HCT116 (cell line): ENCODE measurements around the gene LRRIQ1. TPM values are rescaled to one million over a fixed set of nuclear protein-coding genes. Genes with fewer than 3 reads are reported as not detected.
"Not testable (repeated sequence)": the region's sequence is repeated elsewhere in the genome, so short reads cannot be mapped to it uniquely, and the experiment has no call there.

Experiments
- ATAC-seq: fragments of 200-7000 bp; cut with Tn5 transposase; 2 replicates; pipeline ENCODE4 v1.9.1; 2020; ENCODE audit warnings: mild to moderate bottlenecking, moderate library complexity
- BruUV-seq: library from RNA; stranded (reverse); fragments of 400-500 nt; replicated peaks from 2 replicates; lab custom pipeline; 2021; lab: Mats Ljungman, UMichigan
- CTCF ChIA-PET: fragments of 300-600 bp; sonication (Branson Sonifier 250); formaldehyde crosslinking; loops from one replicate; lab custom pipeline; 2021; ENCODE audit warnings: antibody characterized with exemption; lab: Charles Lee
- POLR2A ChIA-PET: fragments of 300-600, 350-600 bp; sonication (Branson Sonifier 250); formaldehyde crosslinking; loops from one replicate; lab custom pipeline; 2021; ENCODE audit warnings: antibody characterized with exemption; lab: Charles Lee
- RAD21 ChIA-PET, 2 experiments: fragments of 300-600 bp; sonication (Branson Sonifier 250); formaldehyde crosslinking; loops; one replicate each; lab custom pipeline; 2023; ENCODE audit warnings: low total read pairs in 2 of 2; ENCODE audit not compliant: uncharacterized antibody in 2 of 2, unreplicated experiment in 2 of 2, low non-redundant PET in 1 of 2; lab: Charles Lee
- DNase-seq: peaks from one replicate; pipeline ENCODE4 v3.0.0-alpha.2; 2010; ENCODE audit warnings: low read depth, low spot score
- H2AFZ ChIP-seq: fragments of 200-600 bp; shearing (Covaris generic), sonication (generic); 2 replicates; pipeline ENCODE4 v1.6.1; 2017; ENCODE audit warnings: low read depth, mixed run types, mixed read lengths, antibody characterized with exemption, low read length; ENCODE audit not compliant: poor library complexity, severe bottlenecking
- H3K27ac ChIP-seq: 2 replicates; pipeline ENCODE4 v1.5.1; 2012; ENCODE audit warnings: low read depth, low read length
- H3K27me3 ChIP-seq: fragments of 200-600 bp; sonication (generic); 2 replicates; pipeline ENCODE4 v1.6.1; 2016; ENCODE audit warnings: mixed run types, low read length, mixed read lengths; ENCODE audit not compliant: insufficient read depth
- H3K36me3 ChIP-seq, 2 experiments: fragments of 200-500 bp in 1 of 2; fragments of 200-600 bp in 1 of 2; sonication (Bioruptor generic) in 1 of 2; sonication (generic) in 1 of 2; 2 replicates each; pipeline versions ENCODE4 v1.5.1 to v1.6.1; 2014 to 2016; ENCODE audit warnings: low read length in 2 of 2, inconsistent platforms in 1 of 2, mixed read lengths in 1 of 2, mixed run types in 1 of 2; ENCODE audit not compliant: insufficient read depth in 2 of 2, control insufficient read depth in 1 of 2
- H3K4me1 ChIP-seq, 2 experiments: fragments of 200-600 bp in 1 of 2; sonication (generic) in 1 of 2; 2 replicates each; pipeline versions ENCODE4 v1.5.1 to v1.6.1; 2012 to 2017; ENCODE audit warnings: low read length in 2 of 2, inconsistent platforms in 1 of 2, mild to moderate bottlenecking in 1 of 2, mixed read lengths in 1 of 2, mixed run types in 1 of 2, moderate library complexity in 1 of 2; ENCODE audit not compliant: insufficient read depth in 2 of 2, control insufficient read depth in 1 of 2
- H3K4me2 ChIP-seq: fragments of 200-600 bp; sonication (generic); 2 replicates; pipeline ENCODE4 v1.6.1; 2017; ENCODE audit warnings: mixed run types, low read length, mixed read lengths
- H3K4me3 ChIP-seq, 2 experiments: fragments of 200-600 bp in 1 of 2; sonication (generic) in 1 of 2; replicated peaks in 1 of 2; 2 replicates each; pipeline ENCODE4 v1.5.1; 2011 to 2016; ENCODE audit warnings: low read length in 2 of 2, control low read depth in 1 of 2, low read depth in 1 of 2, mild to moderate bottlenecking in 1 of 2, mixed read lengths in 1 of 2, mixed run types in 1 of 2
- H3K79me2 ChIP-seq: fragments of 200-600 bp; sonication (generic); 2 replicates; pipeline ENCODE4 v1.6.1; 2017; ENCODE audit warnings: mild to moderate bottlenecking, mixed run types, low read length, moderate library complexity, mixed read lengths; ENCODE audit not compliant: insufficient read depth
- H3K9ac ChIP-seq: fragments of 200-600 bp; sonication (generic); 2 replicates; pipeline ENCODE4 v1.6.1; 2016; ENCODE audit warnings: low read length, mixed read lengths
- H3K9me2 ChIP-seq: fragments of 200-600 bp; sonication (generic), shearing (Covaris generic); 2 replicates; pipeline ENCODE4 v1.6.1; 2017; ENCODE audit warnings: mixed run types, mild to moderate bottlenecking, moderate library complexity; ENCODE audit not compliant: insufficient read depth
- H3K9me3 ChIP-seq, 2 experiments: fragments of 200-500 bp in 1 of 2; fragments of 200-600 bp in 1 of 2; sonication (Bioruptor generic) in 1 of 2; sonication (generic) in 1 of 2; 2 replicates each; pipeline ENCODE4 v1.6.1; 2014 to 2017; ENCODE audit warnings: low read length in 2 of 2, mixed read lengths in 2 of 2, inconsistent platforms in 1 of 2, low read depth in 1 of 2, mild to moderate bottlenecking in 1 of 2, mixed run types in 1 of 2, moderate library complexity in 1 of 2; ENCODE audit not compliant: control insufficient read depth in 1 of 2, insufficient read depth in 1 of 2
- H4K20me1 ChIP-seq: fragments of 200-600 bp; sonication (generic), shearing (Covaris generic); 2 replicates; pipeline ENCODE4 v1.6.1; 2017; ENCODE audit warnings: mixed run types, mild to moderate bottlenecking, moderate library complexity; ENCODE audit not compliant: insufficient read depth
- CBX3 ChIP-seq: IDR thresholded peaks from 2 replicates; pipeline ENCODE4 v1.6.1; 2012; ENCODE audit warnings: low read depth
- EGR1 ChIP-seq: IDR thresholded peaks from 2 replicates; pipeline ENCODE4 v1.6.1; 2012; ENCODE audit warnings: low read depth
- FOSL1 ChIP-seq: IDR thresholded peaks from 2 replicates; pipeline ENCODE4 v1.6.1; 2012; ENCODE audit warnings: low read depth
- intact Hi-C: fragments of 100-400 bp; cut with micrococcal nuclease; formaldehyde crosslinking; loops from 2 replicates; pipeline ENCODE4 v1.10.0; 2022
- total RNA-seq: library from RNA; stranded (reverse); gene quantifications from one replicate; pipeline ENCODE4 v1.2.1, GENCODE V29; 2021; ENCODE audit not compliant: unreplicated experiment

Gene LRRIQ1
- total RNA-seq, 1 experiment from 2014 or later = 0.89 TPM

DNA sequence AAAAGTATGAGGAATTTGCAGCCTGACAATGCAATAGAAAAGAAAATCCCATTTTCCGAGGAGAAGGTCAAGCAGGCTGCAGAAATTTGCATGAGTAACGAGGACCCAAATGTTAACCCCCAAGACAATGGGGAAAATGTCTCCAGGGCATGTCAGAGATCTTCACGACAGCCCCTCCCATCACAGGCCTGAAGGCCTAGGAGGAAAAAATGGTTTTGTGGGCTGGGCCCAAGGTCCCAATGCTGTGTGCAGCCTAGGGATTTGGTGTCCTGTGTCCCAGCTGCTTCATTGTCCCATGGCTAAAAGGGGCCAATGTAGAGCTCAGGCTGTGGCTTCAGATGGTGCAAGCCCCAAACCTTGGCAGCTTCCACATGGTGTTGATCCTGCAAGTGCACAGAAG lies 167.7 kb downstream of the LRRIQ1 start:
- H3K27ac ChIP-seq, H3K9me3 ChIP-seq, DNase-seq, H4K20me1 ChIP-seq, H3K27me3 ChIP-seq, ATAC-seq, CTCF ChIA-PET, H3K4me3 ChIP-seq, H3K9ac ChIP-seq, H2AFZ ChIP-seq, H3K36me3 ChIP-seq, RAD21 ChIA-PET, H3K4me2 ChIP-seq, BruUV-seq, H3K4me1 ChIP-seq, intact Hi-C loops, H3K79me2 ChIP-seq, H3K9me2 ChIP-seq, POLR2A ChIA-PET: not testable (repeated sequence)

DNA sequence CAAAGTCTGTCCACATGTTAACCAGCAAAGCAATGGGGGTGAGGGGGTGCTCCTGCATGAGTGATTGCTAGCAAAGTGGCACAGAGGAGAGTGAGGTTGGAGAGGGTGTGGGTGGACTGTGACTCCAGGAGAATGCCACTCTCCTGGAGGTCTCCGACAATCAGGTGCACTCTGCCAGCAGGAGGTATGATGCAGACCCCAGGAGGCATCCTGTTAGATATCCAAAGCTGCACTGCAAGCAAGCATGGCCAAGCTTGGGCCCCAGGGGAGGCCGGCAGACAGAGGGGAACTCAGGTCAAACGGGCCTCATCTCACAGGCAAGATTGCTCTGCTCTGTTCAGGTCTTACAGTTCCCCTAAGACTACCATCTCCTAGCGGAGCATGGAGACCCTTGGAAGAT lies 170.4 kb downstream of the LRRIQ1 start:
- Histone ChIP-seq H3K27me3 (no peaks in the 10 kb centered on the region), H3K36me3 (no peaks in the 10 kb centered on the region), H3K9me3 (no peaks in the 10 kb centered on the region; a peak in 1 of 4 replicates), H4K20me1 (no peaks in the 10 kb centered on the region), H2AFZ (no peak overlapping the region), H3K4me2 (no peak overlapping the region), H3K9ac (no peak overlapping the region), H3K9me2 (no peaks in the 10 kb centered on the region), H3K4me3 (no peak overlapping the region), H3K27ac (no peak overlapping the region), H3K79me2 (no peaks in the 10 kb centered on the region), H3K4me1 (no peaks in the 10 kb centered on the region)
- CTCF ChIA-PET = no interaction called here
- POLR2A ChIA-PET = no interaction called here
- ATAC-seq = no peak
- BruUV-seq = no TSS peak
- no peak for DNase-seq
- TF ChIP-seq EGR1 = no peak
- no peak for TF ChIP-seq CBX3
- no peak for TF ChIP-seq FOSL1
- RAD21 ChIA-PET = no interaction called here
- intact Hi-C loops = no loop called here

DNA sequence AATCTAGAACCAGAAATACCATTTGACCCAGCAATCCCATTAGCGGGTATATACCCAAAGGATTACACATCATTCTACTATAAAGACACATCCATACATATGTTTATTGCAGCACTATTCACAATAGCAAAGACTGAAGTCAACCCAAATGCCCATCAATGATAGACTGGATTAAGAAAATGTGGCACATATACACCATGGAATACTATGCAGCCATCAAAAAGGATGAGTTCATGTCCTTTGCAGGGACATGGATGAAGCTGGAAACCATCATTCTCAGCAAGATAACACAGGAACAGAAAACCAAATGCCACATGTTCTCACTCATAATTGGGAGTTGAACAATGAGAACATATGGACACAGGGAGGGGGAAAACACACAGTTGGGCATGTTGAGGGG lies 188.2 kb downstream of the LRRIQ1 start:
- RAD21 ChIA-PET, H3K27ac ChIP-seq, H3K4me2 ChIP-seq, H3K27me3 ChIP-seq, BruUV-seq, intact Hi-C loops, H3K4me3 ChIP-seq, H3K4me1 ChIP-seq, H3K9me3 ChIP-seq, POLR2A ChIA-PET, CTCF ChIA-PET, H4K20me1 ChIP-seq, H3K9me2 ChIP-seq, H3K79me2 ChIP-seq, H2AFZ ChIP-seq, H3K9ac ChIP-seq, H3K36me3 ChIP-seq, ATAC-seq, DNase-seq: not testable (repeated sequence)
